Measurements from ENCODE around the gene BCAS1. TPM values are rescaled to one million over a fixed set of nuclear protein-coding genes. Genes with fewer than 3 reads are reported as not detected.

Gene BCAS1
- total RNA-seq, 2 experiments from 2014 or later, result 0.16 to 0.19 TPM

GRCh38 chr20:54102543-54102942 lies 32.1 kb upstream of the BCAS1 start:
- Histone ChIP-seq H3K4me1 (ENCODE audit: insufficient read depth, low read length, poor library complexity, severe bottlenecking) (no peaks in the 10 kb centered on the region), H3K4me2 (ENCODE audit: low read length) (no peak overlapping the region), H3K36me3 (ENCODE audit: insufficient read depth, low read length) (no peaks in the 10 kb centered on the region), H3K27ac (ENCODE audit: low read depth, low read length, poor library complexity, severe bottlenecking) (no peak overlapping the region), H3K79me2 (ENCODE audit: insufficient read depth, low read depth, low read length) (no peaks in the 10 kb centered on the region), H3K9me2 (ENCODE audit: insufficient read depth, low read length) (no peaks in the 10 kb centered on the region), H2AFZ (ENCODE audit: low read length) (no peak overlapping the region), H3K4me3 (ENCODE audit: low read depth, low read length, poor library complexity, severe bottlenecking) (no peak overlapping the region), H3K9me3 (ENCODE audit: low read length) (no peaks in the 10 kb centered on the region), H4K20me1 (ENCODE audit: insufficient read depth, low read length) (no peaks in the 10 kb centered on the region)
- BruUV-seq (replicated peaks), result no TSS peak
- ChIA-PET POLR2A (no interaction called here), CTCF (ENCODE audit: unreplicated experiment) (no interaction called here)
- intact Hi-C loops (cut with micrococcal nuclease; ENCODE audit: unreplicated experiment), result no loop called here
- TF ChIP-seq, protein P1, sequence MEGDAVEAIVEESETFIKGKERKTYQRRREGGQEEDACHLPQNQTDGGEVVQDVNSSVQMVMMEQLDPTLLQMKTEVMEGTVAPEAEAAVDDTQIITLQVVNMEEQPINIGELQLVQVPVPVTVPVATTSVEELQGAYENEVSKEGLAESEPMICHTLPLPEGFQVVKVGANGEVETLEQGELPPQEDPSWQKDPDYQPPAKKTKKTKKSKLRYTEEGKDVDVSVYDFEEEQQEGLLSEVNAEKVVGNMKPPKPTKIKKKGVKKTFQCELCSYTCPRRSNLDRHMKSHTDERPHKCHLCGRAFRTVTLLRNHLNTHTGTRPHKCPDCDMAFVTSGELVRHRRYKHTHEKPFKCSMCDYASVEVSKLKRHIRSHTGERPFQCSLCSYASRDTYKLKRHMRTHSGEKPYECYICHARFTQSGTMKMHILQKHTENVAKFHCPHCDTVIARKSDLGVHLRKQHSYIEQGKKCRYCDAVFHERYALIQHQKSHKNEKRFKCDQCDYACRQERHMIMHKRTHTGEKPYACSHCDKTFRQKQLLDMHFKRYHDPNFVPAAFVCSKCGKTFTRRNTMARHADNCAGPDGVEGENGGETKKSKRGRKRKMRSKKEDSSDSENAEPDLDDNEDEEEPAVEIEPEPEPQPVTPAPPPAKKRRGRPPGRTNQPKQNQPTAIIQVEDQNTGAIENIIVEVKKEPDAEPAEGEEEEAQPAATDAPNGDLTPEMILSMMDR (conservative IDR thresholded peaks at IDR 0.05; ENCODE audit: low read length), result no peak
- no peak for TF ChIP-seq EZH2phosphoT487 (IDR thresholded peaks at IDR 0.05; ENCODE audit: borderline replicate concordance, low read depth, low read length)
- DNase-seq (ENCODE audit: low spot score), result no peak

DNA sequence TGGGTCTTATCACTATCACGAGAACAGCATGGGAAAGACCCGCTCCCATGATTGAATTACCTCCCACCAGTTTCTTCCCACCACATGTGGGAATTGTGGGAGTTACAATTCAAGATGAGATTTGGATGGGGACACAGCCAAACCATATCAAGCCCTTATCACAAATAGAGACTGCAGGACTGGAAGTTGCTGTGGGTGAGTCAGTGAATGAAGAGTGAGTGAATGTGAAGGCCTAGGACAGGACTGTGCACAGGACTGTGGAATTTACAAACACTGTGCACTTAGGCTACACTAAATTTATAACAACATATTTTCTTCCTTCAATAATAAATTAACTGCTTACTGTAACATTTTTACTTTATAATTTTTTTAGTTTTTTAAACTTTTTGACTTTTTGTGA lies 30.2 kb upstream of the BCAS1 start:
- ChIA-PET CTCF (ENCODE audit: unreplicated experiment) (no interaction called here), POLR2A (no interaction called here)
- no peak for DNase-seq (ENCODE audit: low spot score)
- TF ChIP-seq, protein P1 (conservative IDR thresholded peaks at IDR 0.05; ENCODE audit: low read length), result no peak
- no peak for TF ChIP-seq EZH2phosphoT487 (IDR thresholded peaks at IDR 0.05; ENCODE audit: borderline replicate concordance, low read depth, low read length)
- H3K4me3 ChIP-seq (ENCODE audit: low read depth, low read length, poor library complexity, severe bottlenecking), result no peak overlapping the region
- H3K27ac ChIP-seq (ENCODE audit: low read depth, low read length, poor library complexity, severe bottlenecking), result no peak overlapping the region
- no peaks in the 10 kb centered on the region for H3K4me1 ChIP-seq (ENCODE audit: insufficient read depth, low read length, poor library complexity, severe bottlenecking)
- no peaks in the 10 kb centered on the region for H3K36me3 ChIP-seq (ENCODE audit: insufficient read depth, low read length)
- H2AFZ ChIP-seq (ENCODE audit: low read length), result no peak overlapping the region
- no peaks in the 10 kb centered on the region for H3K9me3 ChIP-seq (ENCODE audit: low read length)
- H3K79me2 ChIP-seq (ENCODE audit: insufficient read depth, low read depth, low read length), result no peaks in the 10 kb centered on the region
- BruUV-seq (replicated peaks), result no TSS peak
- no peak overlapping the region for H3K4me2 ChIP-seq (ENCODE audit: low read length)
- no peaks in the 10 kb centered on the region for H3K9me2 ChIP-seq (ENCODE audit: insufficient read depth, low read length)
- intact Hi-C loops (cut with micrococcal nuclease; ENCODE audit: unreplicated experiment), result no loop called here
- no peaks in the 10 kb centered on the region for H4K20me1 ChIP-seq (ENCODE audit: insufficient read depth, low read length)

GRCh38 chr20:54099894-54100293 lies 29.5 kb upstream of the BCAS1 start:
- no peak overlapping the region for H3K4me3 ChIP-seq (ENCODE audit: low read depth, low read length, poor library complexity, severe bottlenecking)
- intact Hi-C loops (cut with micrococcal nuclease; ENCODE audit: unreplicated experiment), result no loop called here
- TF ChIP-seq, protein P1 (conservative IDR thresholded peaks at IDR 0.05; ENCODE audit: low read length), result no peak
- no peak for TF ChIP-seq EZH2phosphoT487 (IDR thresholded peaks at IDR 0.05; ENCODE audit: borderline replicate concordance, low read depth, low read length)
- H2AFZ ChIP-seq (ENCODE audit: low read length), result no peak overlapping the region
- H3K4me2 ChIP-seq (ENCODE audit: low read length), result no peak overlapping the region
- CTCF ChIA-PET (ENCODE audit: unreplicated experiment), result no interaction called here
- no peaks in the 10 kb centered on the region for H3K9me2 ChIP-seq (ENCODE audit: insufficient read depth, low read length)
- no peak overlapping the region for H3K27ac ChIP-seq (ENCODE audit: low read depth, low read length, poor library complexity, severe bottlenecking)
- no peaks in the 10 kb centered on the region for H3K4me1 ChIP-seq (ENCODE audit: insufficient read depth, low read length, poor library complexity, severe bottlenecking)
- H4K20me1 ChIP-seq (ENCODE audit: insufficient read depth, low read length), result no peaks in the 10 kb centered on the region
- no peak for DNase-seq (ENCODE audit: low spot score)
- POLR2A ChIA-PET, result no interaction called here
- H3K79me2 ChIP-seq (ENCODE audit: insufficient read depth, low read depth, low read length), result no peaks in the 10 kb centered on the region
- BruUV-seq (replicated peaks), result no TSS peak
- no peaks in the 10 kb centered on the region for H3K9me3 ChIP-seq (ENCODE audit: low read length)
- H3K36me3 ChIP-seq (ENCODE audit: insufficient read depth, low read length), result no peaks in the 10 kb centered on the region
